Uterus (tissue), 2 donors: ENCODE results near the gene AGBL4.

Experiments used
- CTCF ChIP-seq, 4 experiments: fragments of 200-600 bp in 2 of 4; fragments of 450-650 bp in 2 of 4; sonication (generic) in 2 of 4; IDR thresholded peaks; one replicate each; pipeline ENCODE4 v1.5.1; 2016 to 2019; ENCODE audit warnings: antibody characterized with exemption in 4 of 4, mild to moderate bottlenecking in 2 of 4, moderate library complexity in 1 of 4
- POLR2A ChIP-seq, 2 donors: fragments of 450-650 bp; IDR thresholded peaks; one replicate each; pipeline ENCODE4 v1.6.1; 2016; ENCODE audit warnings: antibody characterized with exemption in 2 of 2, mild to moderate bottlenecking in 1 of 2, moderate library complexity in 1 of 2

GRCh38 chr1:49028396-49028795 is 995.4 kb downstream of the AGBL4 start:
- no peak for TF ChIP-seq POLR2A (IDR thresholded peaks at IDR 0.05)
- TF ChIP-seq CTCF (IDR thresholded peaks at IDR 0.05), result no peak
